ENCODE results near the gene ZNF467.

Gene ZNF467

DNA sequence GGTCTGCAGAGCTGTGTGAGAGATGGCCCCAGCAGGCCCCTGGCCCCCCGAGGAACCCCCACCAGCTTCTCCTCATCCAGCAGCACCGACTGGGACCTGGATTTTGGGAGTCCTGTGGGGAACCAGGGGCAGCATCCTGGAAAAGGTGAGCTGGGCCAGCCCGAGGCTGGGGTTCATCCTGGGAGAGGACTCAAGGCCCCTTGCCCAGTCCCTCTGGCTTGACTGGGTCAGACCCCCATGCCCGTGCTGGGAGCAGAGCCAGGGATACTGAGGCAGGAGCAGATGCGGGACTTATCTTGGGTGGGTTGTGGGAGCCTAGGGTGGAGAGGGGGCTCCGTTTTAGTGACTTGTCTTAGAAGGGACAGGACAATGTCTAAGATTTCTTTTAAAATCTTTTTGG is 47.5 kb downstream of the ZNF467 start:
- no peak for DNase-seq (ENCODE audit: low spot score)

- DNase-seq (ENCODE audit: low spot score): no peak
Measured at GRCh38 chr7:149725426-149725821, 48.0 kb downstream of the ZNF467 start.

- no peak for DNase-seq (ENCODE audit: low spot score)
Measured at GRCh38 chr7:149724661-149725425, 48.5 kb downstream of the ZNF467 start.

DNA sequence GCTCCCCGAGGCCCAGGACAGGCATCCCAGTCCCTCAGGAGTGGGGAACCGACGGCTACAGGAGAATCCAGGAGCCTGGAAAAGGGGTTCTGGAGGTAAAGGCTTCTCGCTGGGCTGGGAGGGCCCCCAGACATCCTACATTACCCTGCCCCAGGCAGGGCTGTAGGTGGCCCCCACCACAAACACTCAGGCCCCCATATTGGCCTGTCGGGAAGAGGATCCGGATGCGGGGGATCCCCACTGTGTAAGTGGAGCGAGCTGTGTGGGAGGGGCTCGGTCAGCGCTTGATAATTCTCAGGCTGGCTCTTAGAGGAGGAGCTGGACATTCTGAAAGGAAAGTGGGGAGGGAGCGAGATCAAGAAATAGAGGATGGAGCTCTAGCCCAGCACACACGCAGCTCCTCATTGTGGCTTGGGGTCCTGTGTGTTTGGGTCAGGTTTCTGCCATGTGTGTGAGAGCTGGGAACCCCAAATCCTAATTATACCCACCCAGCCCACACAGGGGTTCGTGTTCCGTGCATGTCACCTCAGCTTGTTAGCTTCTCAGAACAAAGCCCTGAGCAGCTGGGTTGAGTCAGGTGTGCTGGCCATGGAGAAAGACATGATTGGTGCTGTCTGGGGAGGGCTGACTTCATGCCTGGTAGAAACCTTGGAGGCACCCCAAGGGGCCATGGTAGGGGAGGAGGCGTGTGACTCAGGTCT is 49.4 kb downstream of the ZNF467 start:
- no peak for DNase-seq (ENCODE audit: low spot score)

GRCh38 chr7:149723082-149723767 is 50.2 kb downstream of the ZNF467 start:
- DNase-seq (ENCODE audit: low spot score): no peak

DNA sequence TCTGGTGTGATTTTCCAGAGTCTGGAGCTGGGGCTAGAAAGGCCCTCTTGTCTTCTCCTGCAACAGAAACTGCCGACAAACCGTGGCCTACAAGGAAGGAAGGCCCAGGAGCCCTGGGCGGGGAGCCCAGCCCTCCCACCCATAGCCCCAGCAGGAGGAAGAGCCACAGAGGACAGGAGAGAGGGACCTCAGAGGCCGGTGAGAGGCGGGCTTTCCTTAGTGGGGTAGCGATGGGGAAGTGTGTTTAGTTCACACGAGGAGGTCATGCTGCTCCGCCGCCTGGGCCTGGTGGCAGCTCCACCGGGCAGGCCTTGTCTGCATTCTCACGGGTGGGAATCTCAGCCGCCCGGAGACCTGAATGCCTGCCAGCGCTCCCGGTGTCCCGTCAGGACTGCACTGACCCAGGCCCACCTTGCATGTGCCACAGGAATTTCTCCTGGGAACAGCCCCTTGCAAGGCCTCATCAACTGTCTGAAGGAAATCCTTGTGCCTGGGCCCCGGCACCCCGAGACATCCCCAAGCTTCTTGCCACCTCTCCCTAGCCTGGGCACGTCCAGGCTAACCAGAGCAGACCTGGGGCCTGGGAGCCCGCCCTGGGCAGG is 50.9 kb downstream of the ZNF467 start:
- no peak for DNase-seq (ENCODE audit: low spot score)

DNA sequence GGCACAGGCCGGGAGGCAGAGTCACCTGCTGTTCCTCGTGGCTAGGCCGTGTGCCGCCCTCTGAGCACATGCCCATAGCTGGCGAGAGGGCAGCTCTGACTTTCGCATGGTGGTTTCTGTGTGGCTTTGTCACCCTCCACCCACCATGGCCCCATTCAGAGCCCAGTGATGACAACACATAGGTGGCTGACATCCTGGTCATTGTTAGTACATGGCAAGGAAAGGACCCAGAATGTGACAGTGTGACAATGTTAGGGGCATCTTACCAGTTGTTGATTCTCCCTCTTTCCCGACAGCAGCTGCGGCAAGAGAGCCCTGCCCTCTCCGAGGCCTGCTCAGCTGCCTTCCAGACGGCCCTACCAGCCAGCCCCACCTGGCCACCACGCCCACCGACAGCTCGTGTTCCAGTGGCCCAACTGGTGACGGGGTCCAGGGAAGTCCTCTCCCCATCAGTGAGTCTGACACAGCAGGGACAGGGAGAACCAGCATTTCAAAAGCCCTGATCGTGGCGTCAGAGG is 52.2 kb downstream of the ZNF467 start:
- DNase-seq (ENCODE audit: low spot score): no peak

GRCh38 chr7:149720372-149721083 is 52.9 kb downstream of the ZNF467 start:
- DNase-seq (ENCODE audit: low spot score): no peak

DNA sequence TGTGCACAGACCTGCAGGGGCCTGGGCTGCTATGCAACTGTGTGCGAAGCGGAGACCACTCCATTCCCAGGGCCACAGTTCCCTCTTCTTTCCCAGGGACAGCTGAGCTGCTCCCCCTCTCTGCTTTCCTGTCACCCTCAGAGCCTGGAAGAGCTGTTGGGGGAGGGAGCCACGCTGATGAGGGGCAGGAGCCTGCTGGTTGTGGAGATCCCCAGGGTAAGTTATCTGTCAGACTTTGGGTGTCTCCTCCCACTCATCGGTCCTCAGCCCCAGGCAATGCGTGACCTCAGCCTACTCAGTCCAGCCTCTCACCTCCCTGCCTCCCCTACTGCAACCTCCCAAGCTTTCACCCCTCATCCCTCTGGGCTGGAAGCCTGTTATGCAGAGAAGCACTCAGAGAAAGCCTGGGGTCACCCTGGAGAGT is 53.5 kb downstream of the ZNF467 start:
- no peak for DNase-seq (ENCODE audit: low spot score)

DNA sequence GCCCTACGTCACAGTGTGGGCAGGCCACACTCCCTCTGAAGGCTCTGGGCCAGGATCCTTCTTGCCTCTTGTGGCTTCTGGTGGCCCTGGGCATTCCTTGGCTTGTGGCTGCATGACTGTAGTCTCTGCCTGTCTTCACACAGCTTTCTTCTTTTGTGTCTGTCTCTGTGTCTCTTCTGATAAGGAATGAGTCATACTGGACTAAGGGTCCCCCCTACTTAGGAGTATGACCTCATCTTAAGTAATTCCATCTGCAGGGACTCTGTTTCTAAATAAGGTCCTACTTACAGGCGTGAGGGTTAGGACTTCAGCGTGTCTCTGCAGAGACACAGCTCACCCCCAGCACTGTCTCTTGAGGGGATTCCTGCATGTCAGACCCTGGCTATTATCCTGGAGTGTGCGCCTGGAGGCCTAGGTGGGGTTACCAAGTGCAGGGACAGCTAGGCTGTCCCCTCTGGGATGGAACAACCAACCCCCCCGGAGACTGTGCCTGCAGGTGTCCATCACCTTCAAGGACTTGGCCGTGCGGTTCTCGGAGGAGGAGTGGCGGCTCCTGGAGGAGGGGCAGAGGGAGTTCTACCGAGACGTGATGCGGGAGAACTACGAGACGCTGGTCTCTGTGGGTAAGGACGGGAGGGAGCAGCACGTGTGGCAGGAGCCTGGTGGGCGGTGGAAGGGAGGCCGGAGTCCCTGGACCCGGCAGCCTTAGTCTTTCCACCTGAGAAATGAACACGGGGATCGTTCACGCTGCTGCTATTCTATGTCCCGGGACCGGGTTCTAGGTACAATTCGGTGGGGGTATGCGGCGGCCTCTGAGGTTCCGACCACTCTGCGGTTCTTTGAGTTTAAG is 54.1 kb downstream of the ZNF467 start:
- DNase-seq (ENCODE audit: low spot score): no peak

- DNase-seq (ENCODE audit: low spot score): no peak
Measured at GRCh38 chr7:149718730-149719049, 54.7 kb downstream of the ZNF467 start.

DNA sequence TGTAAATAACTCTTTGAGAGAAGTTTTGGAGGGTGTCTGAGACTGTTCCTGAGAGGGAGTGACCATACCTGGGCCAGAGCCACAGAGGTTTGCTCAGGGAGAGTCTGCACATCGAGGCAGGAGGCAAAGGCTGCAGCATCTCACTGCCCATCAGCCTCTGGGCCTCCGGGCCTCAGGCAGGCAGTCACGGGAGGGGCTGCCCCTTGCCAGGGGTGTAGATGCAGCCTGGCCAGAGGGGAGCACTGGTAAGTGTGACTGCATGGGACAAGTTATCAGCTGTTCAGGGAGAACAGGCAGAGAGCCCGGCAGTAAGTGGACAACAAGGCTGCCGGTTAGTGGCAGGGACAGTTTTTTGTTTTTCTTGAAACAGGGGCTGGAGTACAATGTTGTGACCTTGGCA is 55.9 kb downstream of the ZNF467 start:
- DNase-seq (ENCODE audit: low spot score): no peak

- DNase-seq (ENCODE audit: low spot score): no peak
Measured at GRCh38 chr7:149716932-149717307, 56.5 kb downstream of the ZNF467 start.

DNA sequence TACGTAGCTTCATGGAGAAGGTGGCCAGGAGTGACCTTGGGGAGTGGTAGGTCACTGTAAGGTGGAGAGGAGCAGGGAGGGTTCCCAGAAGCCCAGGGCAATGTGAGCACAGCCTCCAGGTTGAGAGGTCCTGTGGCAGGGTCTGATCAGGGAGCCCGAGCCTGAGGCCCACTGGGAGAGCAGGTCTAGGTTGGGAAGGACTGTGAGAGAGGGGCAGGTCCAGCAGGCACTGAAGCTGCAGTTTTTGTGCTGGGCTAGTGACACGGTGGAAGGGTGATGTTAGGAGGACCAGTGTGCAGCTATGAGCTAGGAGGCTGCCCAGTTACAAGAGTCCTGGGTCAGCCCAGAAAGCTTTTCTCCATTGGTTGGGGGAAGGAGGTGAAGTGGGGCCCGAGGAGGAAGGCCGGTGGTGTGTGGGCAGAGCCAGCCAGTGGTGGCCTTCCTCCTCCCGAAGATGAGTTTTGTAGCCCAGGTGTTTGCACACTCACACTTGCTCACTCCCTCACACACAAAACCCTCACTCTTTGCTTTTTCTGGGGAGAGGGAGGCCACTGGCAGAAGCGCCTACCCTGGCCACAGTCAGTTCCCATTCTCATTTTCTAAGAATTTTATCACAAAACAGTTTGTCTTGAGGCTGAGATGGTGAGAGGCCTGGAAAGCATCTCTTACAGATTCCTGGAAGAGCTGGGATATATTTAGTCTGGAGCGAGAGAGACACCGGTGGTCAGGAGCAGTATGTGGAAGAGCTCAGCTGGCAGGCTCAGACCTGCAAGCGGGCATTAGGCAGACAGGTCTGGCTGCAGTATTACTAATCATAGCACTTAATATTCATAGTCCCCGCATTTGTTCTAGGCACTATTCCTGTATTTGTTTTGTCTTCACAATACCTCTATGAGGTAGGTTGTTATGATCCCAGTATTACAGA is 57.1 kb downstream of the ZNF467 start:
- no peak for DNase-seq (ENCODE audit: low spot score)

DNA sequence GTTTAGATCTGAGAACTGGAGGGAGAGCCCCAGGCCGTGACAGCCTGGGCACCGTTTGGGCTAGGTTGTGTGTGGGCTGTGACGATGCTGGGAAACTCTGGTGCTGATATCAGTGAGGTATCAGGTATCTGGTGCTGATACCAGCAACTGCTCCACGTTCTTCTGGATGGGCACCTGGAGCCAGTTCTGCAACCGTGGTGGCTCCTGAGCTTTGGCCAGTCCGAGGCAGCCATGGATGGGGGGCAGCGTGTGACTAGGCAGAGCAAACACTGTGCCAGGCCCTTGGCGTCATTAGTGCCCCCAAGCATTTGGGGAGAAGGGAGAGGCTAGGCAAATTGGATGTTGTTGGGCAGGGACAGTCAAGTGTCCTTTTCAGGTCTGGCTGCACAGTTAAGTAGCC is 57.9 kb downstream of the ZNF467 start:
- no peak for DNase-seq (ENCODE audit: low spot score)

- DNase-seq (ENCODE audit: low spot score): peak; percentile 18
Measured at GRCh38 chr7:149714910-149715471, 58.4 kb downstream of the ZNF467 start.
